ENCODE data around the gene SYNE1.

The SYNE1 gene

DNA sequence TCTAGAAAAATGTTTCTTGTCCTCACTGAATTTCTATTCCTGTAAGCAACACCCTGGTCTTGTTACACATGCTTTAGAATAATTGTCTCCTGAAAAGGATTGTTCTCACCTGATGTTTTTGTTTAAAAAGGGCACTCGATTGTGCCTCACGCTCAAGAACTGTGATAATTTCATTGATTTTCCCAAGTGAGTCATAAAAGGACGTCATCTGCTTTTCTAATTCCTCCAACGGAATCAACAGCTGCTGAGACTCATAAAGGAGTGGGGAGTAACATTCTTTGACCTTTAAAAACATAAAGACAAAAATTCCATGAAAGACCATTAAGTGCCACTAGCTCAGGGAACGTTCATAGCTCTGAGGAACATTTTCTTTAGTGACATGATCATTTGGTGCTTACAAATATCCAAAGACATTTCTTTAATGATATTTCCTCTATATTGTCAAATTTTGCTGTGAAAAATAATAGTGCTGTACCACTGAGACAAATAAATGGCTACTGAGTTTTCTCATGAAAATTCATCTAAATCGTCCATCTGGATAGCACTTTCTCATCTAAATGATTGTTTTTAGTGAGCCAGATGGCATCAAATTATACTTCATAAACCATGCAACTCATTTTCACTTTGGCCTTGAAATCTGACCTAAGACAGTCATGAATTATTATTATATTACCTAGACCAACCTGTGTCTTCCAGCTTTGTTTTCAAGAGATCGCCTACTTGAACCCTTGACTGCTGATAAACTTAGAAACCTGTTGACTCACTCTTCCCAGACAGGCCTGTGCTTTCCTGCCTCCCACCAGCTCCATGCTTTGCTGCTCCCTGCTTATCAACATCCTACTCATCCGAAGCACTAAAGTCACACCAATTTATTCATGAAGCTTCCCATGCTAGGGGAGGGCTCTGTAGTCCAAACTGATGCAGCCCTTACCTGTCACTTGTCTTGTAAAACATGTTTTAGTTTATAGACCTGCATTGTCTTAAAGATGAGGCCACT lies 178.2 kb downstream of the SYNE1 start:
- H3K27me3 ChIP-seq (ENCODE audit: control insufficient read depth, insufficient read depth, low read length): no peaks in the 10 kb centered on the region
- no peak overlapping the region for H3K4me3 ChIP-seq (ENCODE audit: low read depth, low read length)
- H3K9me3 ChIP-seq (ENCODE audit: control insufficient read depth, insufficient read depth, low read length): no peaks in the 10 kb centered on the region
- no peak overlapping the region for H3K27ac ChIP-seq (ENCODE audit: low read depth, low read length)
- no peak overlapping the region for H3K9ac ChIP-seq (ENCODE audit: low read depth, low read length)
- H3K4me1 ChIP-seq (ENCODE audit: control insufficient read depth, insufficient read depth, low read length): no peaks in the 10 kb centered on the region
- no peaks in the 10 kb centered on the region for H3K36me3 ChIP-seq (ENCODE audit: control insufficient read depth, insufficient read depth, low read length)

- Histone ChIP-seq H3K9ac (ENCODE audit: low read depth, low read length) (no peak overlapping the region), H3K9me3 (ENCODE audit: control insufficient read depth, insufficient read depth, low read length) (no peaks in the 10 kb centered on the region), H3K27me3 (ENCODE audit: control insufficient read depth, insufficient read depth, low read length) (no peaks in the 10 kb centered on the region), H3K4me3 (ENCODE audit: low read depth, low read length) (no peak overlapping the region), H3K4me1 (ENCODE audit: control insufficient read depth, insufficient read depth, low read length) (no peaks in the 10 kb centered on the region), H3K27ac (ENCODE audit: low read depth, low read length) (no peak overlapping the region), H3K36me3 (ENCODE audit: control insufficient read depth, insufficient read depth, low read length) (no peaks in the 10 kb centered on the region)
Measured at GRCh38 chr6:152457949-152458624, 179.1 kb downstream of the SYNE1 start.

GRCh38 chr6:152454003-152454402 lies 183.2 kb downstream of the SYNE1 start:
- H3K27ac ChIP-seq (ENCODE audit: low read depth, low read length): no peak overlapping the region
- H3K36me3 ChIP-seq (ENCODE audit: control insufficient read depth, insufficient read depth, low read length): no peaks in the 10 kb centered on the region
- no peaks in the 10 kb centered on the region for H3K4me1 ChIP-seq (ENCODE audit: control insufficient read depth, insufficient read depth, low read length)
- H3K4me3 ChIP-seq (ENCODE audit: low read depth, low read length): no peak overlapping the region
- no peak overlapping the region for H3K9ac ChIP-seq (ENCODE audit: low read depth, low read length)
- H3K27me3 ChIP-seq (ENCODE audit: control insufficient read depth, insufficient read depth, low read length): no peaks in the 10 kb centered on the region
- H3K9me3 ChIP-seq (ENCODE audit: control insufficient read depth, insufficient read depth, low read length): no peaks in the 10 kb centered on the region

DNA sequence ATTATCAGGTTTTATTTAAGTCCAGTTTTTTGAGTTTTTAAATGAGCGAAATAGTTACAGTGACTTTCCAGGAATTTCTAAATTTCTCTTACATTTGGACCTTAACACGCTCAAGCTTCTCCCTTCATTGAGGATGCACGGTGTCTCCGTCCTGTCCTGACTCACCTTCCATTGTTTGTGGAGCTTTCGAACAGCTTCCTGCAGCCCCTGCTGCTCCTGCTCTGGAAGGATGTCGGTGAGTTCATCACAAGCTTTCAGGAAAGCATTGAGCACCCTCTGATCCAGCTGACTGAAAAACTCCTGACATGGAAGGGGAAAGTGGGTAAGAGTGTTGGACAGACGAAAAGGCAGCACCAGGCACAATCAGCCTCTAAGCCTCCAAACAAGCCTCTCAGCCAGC lies 183.7 kb downstream of the SYNE1 start:
- H3K9me3 ChIP-seq (ENCODE audit: control insufficient read depth, insufficient read depth, low read length): no peaks in the 10 kb centered on the region
- H3K27me3 ChIP-seq (ENCODE audit: control insufficient read depth, insufficient read depth, low read length): no peaks in the 10 kb centered on the region
- no peak overlapping the region for H3K27ac ChIP-seq (ENCODE audit: low read depth, low read length)
- no peak overlapping the region for H3K9ac ChIP-seq (ENCODE audit: low read depth, low read length)
- H3K4me3 ChIP-seq (ENCODE audit: low read depth, low read length): no peak overlapping the region
- no peaks in the 10 kb centered on the region for H3K36me3 ChIP-seq (ENCODE audit: control insufficient read depth, insufficient read depth, low read length)
- no peaks in the 10 kb centered on the region for H3K4me1 ChIP-seq (ENCODE audit: control insufficient read depth, insufficient read depth, low read length)

- no peak overlapping the region for H3K27ac ChIP-seq (ENCODE audit: low read depth, low read length)
- H3K9me3 ChIP-seq (ENCODE audit: control insufficient read depth, insufficient read depth, low read length): no peaks in the 10 kb centered on the region
- no peaks in the 10 kb centered on the region for H3K36me3 ChIP-seq (ENCODE audit: control insufficient read depth, insufficient read depth, low read length)
- no peak overlapping the region for H3K4me3 ChIP-seq (ENCODE audit: low read depth, low read length)
- no peaks in the 10 kb centered on the region for H3K4me1 ChIP-seq (ENCODE audit: control insufficient read depth, insufficient read depth, low read length)
- H3K9ac ChIP-seq (ENCODE audit: low read depth, low read length): no peak overlapping the region
- H3K27me3 ChIP-seq (ENCODE audit: control insufficient read depth, insufficient read depth, low read length): no peaks in the 10 kb centered on the region
Measured at GRCh38 chr6:152452639-152453038, 184.5 kb downstream of the SYNE1 start.

DNA sequence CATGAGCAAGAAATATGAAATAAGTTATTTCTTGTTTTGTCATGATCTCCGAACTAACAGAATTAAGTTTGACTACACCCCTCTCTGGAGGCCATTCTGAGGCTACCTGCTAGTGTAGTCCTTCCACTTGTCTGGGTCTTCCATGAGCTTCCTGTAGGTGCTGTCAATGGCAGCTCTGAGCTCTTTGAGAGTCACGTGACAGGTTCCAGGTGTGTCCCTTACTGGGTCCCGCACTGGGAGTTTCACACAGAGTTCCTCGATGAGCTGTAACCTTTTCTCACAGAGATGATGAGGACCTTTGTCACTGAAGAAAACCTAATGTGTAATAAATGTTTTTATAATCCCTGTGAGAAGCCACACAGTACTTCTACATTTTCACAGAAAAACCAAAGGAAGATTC lies 186.6 kb downstream of the SYNE1 start:
- Histone ChIP-seq H3K27ac (ENCODE audit: low read depth, low read length) (no peak overlapping the region), H3K9ac (ENCODE audit: low read depth, low read length) (no peak overlapping the region), H3K27me3 (ENCODE audit: control insufficient read depth, insufficient read depth, low read length) (no peaks in the 10 kb centered on the region), H3K36me3 (ENCODE audit: control insufficient read depth, insufficient read depth, low read length) (no peaks in the 10 kb centered on the region), H3K9me3 (ENCODE audit: control insufficient read depth, insufficient read depth, low read length) (no peaks in the 10 kb centered on the region), H3K4me3 (ENCODE audit: low read depth, low read length) (no peak overlapping the region), H3K4me1 (ENCODE audit: control insufficient read depth, insufficient read depth, low read length) (no peaks in the 10 kb centered on the region)

DNA sequence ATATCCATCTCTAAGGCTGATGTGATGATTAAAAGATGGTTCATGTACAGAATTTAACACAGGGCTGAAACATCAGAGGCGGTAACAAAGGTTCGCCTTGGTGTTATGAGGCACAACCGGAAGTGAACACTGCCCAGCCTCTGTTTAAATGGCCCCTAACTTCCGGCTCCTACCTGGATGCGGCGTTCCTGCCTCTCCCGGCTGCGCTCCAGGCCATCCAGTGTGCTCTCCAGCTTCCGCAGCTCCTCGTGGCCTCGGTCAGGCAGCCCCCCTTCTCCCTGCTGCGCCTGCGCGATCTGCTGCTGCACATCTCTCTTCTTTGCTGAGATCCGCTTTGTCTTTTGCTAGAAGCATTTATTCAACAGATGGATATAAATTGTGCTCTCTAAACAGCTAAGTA lies 195.3 kb downstream of the SYNE1 start:
- no peak overlapping the region for H3K27ac ChIP-seq (ENCODE audit: low read depth, low read length)
- no peaks in the 10 kb centered on the region for H3K9me3 ChIP-seq (ENCODE audit: control insufficient read depth, insufficient read depth, low read length)
- H3K36me3 ChIP-seq (ENCODE audit: control insufficient read depth, insufficient read depth, low read length): no peaks in the 10 kb centered on the region
- no peak overlapping the region for H3K9ac ChIP-seq (ENCODE audit: low read depth, low read length)
- no peaks in the 10 kb centered on the region for H3K27me3 ChIP-seq (ENCODE audit: control insufficient read depth, insufficient read depth, low read length)
- H3K4me3 ChIP-seq (ENCODE audit: low read depth, low read length): no peak overlapping the region
- H3K4me1 ChIP-seq (ENCODE audit: control insufficient read depth, insufficient read depth, low read length): no peaks in the 10 kb centered on the region

DNA sequence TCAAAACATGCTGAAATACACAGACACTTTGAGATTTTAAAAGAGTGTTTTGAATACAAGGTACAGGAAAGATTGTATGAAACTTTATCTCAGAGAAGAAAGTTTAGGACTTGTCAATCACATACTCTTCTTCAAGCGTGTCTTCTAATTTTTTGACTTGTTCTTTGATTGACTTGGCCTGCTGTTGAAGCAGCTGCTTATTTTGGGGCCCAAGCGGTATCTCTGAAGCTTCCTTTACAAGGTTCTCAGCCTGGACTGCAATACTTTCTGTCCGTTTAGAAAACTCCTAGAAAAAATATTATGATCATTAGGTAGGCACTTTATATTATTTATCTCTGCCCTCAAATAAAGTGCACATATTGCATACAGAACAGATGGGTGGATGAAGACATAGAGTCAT lies 201.3 kb downstream of the SYNE1 start:
- no peak overlapping the region for H3K4me3 ChIP-seq (ENCODE audit: low read depth, low read length)
- H3K4me1 ChIP-seq (ENCODE audit: control insufficient read depth, insufficient read depth, low read length): no peaks in the 10 kb centered on the region
- H3K27me3 ChIP-seq (ENCODE audit: control insufficient read depth, insufficient read depth, low read length): no peaks in the 10 kb centered on the region
- H3K9ac ChIP-seq (ENCODE audit: low read depth, low read length): no peak overlapping the region
- no peak overlapping the region for H3K27ac ChIP-seq (ENCODE audit: low read depth, low read length)
- H3K36me3 ChIP-seq (ENCODE audit: control insufficient read depth, insufficient read depth, low read length): no peaks in the 10 kb centered on the region
- H3K9me3 ChIP-seq (ENCODE audit: control insufficient read depth, insufficient read depth, low read length): no peaks in the 10 kb centered on the region

GRCh38 chr6:152432758-152433157 lies 204.4 kb downstream of the SYNE1 start:
- Histone ChIP-seq H3K4me3 (ENCODE audit: low read depth, low read length) (no peak overlapping the region), H3K36me3 (ENCODE audit: control insufficient read depth, insufficient read depth, low read length) (no peaks in the 10 kb centered on the region), H3K9me3 (ENCODE audit: control insufficient read depth, insufficient read depth, low read length) (no peaks in the 10 kb centered on the region), H3K27ac (ENCODE audit: low read depth, low read length) (no peak overlapping the region), H3K9ac (ENCODE audit: low read depth, low read length) (no peak overlapping the region), H3K4me1 (ENCODE audit: control insufficient read depth, insufficient read depth, low read length) (no peaks in the 10 kb centered on the region), H3K27me3 (ENCODE audit: control insufficient read depth, insufficient read depth, low read length) (no peaks in the 10 kb centered on the region)

DNA sequence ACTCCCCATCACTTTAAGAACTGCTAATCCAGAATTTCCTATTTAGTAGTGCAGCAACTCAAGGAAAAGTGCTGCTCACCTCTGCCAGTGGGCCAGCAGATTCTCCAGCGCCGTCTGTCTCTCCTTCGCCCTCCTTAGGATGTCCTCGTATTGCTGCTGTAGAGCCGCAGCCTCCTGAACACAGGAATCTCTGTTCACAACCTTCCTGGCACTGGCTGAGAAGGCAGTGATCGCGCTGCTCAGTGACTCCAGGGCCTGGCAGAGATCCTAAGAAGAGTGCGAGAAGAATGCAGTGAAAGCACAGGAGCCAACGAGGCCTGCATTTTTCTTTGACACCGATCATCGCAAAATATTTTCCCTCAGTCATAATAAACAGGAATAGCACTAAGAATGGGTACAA lies 209.0 kb downstream of the SYNE1 start:
- Histone ChIP-seq H3K36me3 (ENCODE audit: control insufficient read depth, insufficient read depth, low read length) (no peaks in the 10 kb centered on the region), H3K4me3 (ENCODE audit: low read depth, low read length) (no peak overlapping the region), H3K9me3 (ENCODE audit: control insufficient read depth, insufficient read depth, low read length) (no peaks in the 10 kb centered on the region), H3K4me1 (ENCODE audit: control insufficient read depth, insufficient read depth, low read length) (no peaks in the 10 kb centered on the region), H3K9ac (ENCODE audit: low read depth, low read length) (no peak overlapping the region), H3K27ac (ENCODE audit: low read depth, low read length) (no peak overlapping the region), H3K27me3 (ENCODE audit: control insufficient read depth, insufficient read depth, low read length) (no peaks in the 10 kb centered on the region)

DNA sequence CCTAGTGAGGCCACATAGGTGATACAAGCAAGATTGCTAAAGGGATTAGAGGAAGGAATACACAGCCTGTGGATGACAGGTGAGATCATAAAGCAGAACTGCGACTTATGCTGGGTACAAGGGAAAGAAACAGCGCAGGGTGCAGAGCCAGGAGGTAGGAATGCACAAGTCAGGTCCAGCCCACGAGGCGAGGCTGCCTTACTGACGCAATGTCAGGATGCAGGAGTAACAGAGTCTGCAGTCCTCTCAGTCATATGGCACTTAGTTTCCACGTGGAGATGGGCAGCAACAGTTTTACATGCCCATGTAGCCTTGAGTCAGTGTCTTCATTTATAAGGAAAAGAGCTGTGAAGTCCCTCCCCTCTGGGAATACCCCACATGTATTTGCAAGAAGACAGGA lies 210.9 kb downstream of the SYNE1 start:
- no peaks in the 10 kb centered on the region for H3K9me3 ChIP-seq (ENCODE audit: control insufficient read depth, insufficient read depth, low read length)

More for the DNA sequence above, 210.9 kb downstream of the SYNE1 start:
- Histone ChIP-seq H3K27ac (ENCODE audit: low read depth, low read length) (no peak overlapping the region), H3K27me3 (ENCODE audit: control insufficient read depth, insufficient read depth, low read length) (no peaks in the 10 kb centered on the region), H3K9ac (ENCODE audit: low read depth, low read length) (no peak overlapping the region), H3K4me3 (ENCODE audit: low read depth, low read length) (no peak overlapping the region), H3K36me3 (ENCODE audit: control insufficient read depth, insufficient read depth, low read length) (no peaks in the 10 kb centered on the region), H3K4me1 (ENCODE audit: control insufficient read depth, insufficient read depth, low read length) (no peaks in the 10 kb centered on the region)
